H1 (cell line): Measurements from ENCODE around the gene THAP2.

Experiments
- RBBP5 ChIP-seq: IDR thresholded peaks from 2 replicates; pipeline ENCODE4 v1.7.1; 2012; ENCODE audit warnings: low read depth, mild to moderate bottlenecking, inconsistent platforms, low read length, moderate library complexity, borderline replicate concordance
- TF ChIP-seq, protein P1 (sequence below): IDR thresholded peaks from 2 replicates; pipeline ENCODE4 v1.6.1; 2011; ENCODE audit warnings: low read length, improper control_type of control experiment

DNA sequence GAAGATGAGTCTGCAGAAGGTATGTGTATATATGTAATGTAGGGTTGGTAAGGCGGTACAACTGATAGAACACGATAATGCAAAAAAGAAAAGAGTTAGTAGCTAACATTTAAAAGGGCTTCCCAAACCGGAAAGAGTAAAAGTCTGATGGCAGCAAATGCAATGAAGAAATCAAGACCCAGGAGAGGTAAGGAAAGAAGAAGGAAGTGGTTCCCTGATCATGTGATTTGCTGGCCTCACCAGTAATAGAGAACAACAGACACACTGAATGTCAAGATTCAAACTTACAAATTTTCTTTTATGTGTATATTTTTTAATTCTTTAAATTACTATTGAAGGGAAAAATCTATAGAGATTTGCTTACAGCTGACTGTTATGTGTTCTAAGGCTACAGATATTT lies 18.8 kb upstream of the THAP2 start:
- TF ChIP-seq, protein P1, sequence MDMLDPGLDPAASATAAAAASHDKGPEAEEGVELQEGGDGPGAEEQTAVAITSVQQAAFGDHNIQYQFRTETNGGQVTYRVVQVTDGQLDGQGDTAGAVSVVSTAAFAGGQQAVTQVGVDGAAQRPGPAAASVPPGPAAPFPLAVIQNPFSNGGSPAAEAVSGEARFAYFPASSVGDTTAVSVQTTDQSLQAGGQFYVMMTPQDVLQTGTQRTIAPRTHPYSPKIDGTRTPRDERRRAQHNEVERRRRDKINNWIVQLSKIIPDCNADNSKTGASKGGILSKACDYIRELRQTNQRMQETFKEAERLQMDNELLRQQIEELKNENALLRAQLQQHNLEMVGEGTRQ, result no peak
- no peak for TF ChIP-seq RBBP5
